Activated CD4-positive, alpha-beta T cell treated with anti-CD3 and anti-CD28 coated beads for 4 hours (primary cell): ENCODE measurements around the gene NEK1.
A peak's percentile ranks its signal among the peaks of the same experiment; 100 is the strongest.
"Not testable (repeated sequence)": the region's sequence is repeated elsewhere in the genome, so short reads cannot be mapped to it uniquely, and the experiment has no call there.

ENCODE experiments used
- DNase-seq, 2 donors: peaks; one replicate each; pipeline ENCODE4 v3.0.0-alpha.2; 2020

NEK1 gene

DNA sequence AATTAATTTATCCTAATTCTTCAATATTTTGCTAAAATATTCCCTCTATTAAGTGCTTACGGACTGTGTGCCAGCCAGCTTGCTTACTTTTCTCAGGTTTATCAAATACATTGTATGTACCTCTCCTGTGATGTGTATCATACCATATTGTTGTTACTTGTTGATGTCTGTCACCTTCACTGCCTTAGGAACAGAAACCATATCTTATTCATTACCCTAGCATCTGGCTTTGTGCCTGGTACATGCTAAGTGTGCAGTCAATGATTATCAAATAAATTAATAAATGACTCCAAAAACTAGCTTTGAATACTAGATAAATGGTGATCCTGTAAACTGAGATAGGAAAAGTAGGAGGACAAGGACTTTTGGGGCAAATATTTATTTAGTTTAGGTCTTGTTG lies 14.9 kb upstream of the NEK1 start:
- no peak for DNase-seq

DNA sequence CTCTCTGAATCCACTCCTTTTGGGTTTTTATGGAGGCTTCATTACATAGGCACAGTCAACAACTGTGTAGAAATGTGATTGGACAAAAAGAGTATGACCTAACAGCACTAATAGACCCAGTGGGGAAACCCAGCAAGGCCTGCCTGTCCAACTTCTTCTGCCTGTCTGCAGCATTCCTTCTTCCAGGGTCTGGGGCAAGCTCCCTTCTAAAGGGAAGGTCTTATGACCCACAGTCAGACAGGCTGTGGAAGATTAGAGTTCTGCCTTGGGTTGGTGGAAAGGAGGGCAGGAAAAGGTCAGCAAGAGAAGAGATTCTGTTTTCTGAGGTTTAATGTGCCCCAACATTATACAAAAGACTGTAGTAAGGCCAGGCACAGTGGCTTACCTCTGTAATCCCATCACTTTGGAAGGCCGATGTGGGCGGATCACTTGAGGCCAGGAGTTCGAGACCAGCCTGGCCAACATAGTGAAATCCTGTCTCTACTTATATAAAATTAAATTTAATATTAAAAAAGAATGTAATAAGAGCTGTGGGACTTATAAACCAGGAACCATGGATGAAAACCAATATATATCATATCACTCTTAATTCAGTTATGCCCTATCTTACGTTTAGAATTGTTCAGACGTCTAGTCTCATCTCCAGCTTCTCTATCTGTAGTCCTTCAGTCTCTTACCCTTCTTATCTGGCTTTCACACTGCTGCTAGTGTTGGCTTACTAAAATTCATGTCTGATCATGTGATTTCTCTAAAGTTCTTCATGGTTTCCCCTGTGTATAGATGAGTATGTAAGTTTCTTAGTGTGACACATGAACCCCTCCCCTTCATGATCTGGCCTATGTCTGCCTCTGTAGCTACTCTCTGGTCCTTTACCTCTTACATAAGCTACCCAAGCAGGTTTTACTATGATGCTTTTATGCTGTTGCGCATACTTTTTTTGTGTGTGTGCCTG lies 14.2 kb upstream of the NEK1 start:
- no peak for DNase-seq

DNA sequence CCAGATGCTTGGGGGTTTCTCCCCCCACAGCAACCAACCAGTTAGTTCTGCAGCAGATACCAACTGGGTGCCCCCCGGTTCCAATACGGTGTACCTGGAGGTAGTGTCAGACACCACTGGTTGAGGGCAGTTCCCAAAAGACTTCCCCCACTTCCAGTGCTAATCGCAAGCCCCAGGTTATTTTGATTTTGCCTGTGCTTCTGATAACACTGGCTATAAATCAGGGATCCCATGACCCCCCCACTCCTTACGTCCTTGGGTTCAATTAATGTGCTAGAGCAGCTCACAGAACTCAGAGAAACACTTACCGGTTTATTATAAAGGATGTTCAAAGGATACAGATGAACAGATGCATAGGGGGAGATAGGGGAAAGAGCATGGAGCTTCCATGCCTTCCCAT lies 13.5 kb upstream of the NEK1 start:
- DNase-seq, result no peak

DNA sequence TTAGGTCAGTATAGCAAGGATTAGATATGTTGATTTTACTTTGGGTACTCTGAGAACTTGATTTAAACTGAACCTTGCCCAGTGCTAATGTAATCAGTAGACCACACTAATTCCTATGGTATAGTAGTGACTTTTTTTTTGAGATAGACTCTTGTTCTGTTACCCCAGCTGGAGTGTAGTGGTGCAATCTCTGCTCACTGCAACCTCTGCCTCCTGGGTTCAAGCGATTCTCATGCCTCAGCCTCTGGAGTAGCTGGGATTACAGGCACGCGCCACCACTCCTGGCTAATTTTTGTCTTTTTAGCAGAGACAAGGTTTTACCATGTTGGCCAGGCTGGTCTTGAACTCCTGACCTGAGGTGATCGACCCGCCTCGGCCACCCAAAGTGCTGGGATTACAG lies 11.6 kb upstream of the NEK1 start:
- DNase-seq, result not testable (repeated sequence)

DNA sequence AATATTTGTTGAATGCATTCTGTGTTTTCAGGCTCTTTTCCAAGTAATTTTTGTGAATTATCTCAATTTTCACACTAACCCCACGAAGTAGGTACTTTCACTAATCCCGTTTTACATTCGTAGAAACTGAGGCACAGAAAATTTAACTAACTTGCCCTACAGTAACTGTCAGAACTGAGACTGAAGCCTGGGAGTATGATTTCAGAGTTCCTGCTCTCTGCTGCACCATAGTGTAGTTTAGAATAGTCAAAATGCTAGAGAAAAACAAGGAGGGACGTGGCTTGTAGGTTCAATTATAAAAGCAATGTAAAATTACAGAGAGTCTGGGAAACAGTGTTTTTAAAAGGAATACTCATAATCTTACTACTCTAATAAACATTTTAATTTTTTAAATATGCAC lies 10.2 kb upstream of the NEK1 start:
- no peak for DNase-seq

DNA sequence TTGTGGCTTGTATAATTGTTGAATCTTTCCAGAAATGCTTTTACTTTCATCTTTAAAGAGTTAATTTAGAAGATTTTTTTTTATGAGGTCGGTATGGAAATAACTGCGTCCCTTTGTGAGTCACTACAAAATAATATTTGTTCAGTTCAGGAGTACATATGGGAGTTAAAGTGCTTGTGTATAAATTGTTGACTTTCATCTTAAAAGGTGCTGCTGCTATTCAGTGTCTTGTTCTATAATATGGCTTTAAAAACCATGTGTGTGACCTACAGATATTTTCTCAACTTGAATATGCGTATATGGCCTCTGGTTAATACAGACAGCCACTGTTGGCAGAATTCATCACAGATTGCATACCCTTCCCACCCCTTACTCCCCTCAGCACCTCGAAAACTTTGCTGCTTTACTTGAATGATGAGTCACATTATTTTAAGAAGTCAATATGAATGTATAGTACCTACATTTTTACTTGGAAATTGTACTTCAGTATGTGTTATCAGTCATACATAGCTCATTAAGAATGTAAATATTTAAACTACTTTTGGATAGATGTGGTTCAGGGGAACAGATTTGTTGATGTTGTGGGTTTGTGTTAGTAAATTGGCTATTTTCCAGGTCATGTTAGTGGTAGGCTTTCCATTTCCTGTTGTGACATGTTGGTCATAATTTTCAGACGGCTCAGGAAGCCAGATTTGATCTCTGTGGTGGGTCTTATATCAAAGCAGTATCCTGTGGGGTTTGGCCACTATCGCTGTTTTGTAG lies 9.5 kb upstream of the NEK1 start:
- peak; percentile 27 to 31 for DNase-seq

DNA sequence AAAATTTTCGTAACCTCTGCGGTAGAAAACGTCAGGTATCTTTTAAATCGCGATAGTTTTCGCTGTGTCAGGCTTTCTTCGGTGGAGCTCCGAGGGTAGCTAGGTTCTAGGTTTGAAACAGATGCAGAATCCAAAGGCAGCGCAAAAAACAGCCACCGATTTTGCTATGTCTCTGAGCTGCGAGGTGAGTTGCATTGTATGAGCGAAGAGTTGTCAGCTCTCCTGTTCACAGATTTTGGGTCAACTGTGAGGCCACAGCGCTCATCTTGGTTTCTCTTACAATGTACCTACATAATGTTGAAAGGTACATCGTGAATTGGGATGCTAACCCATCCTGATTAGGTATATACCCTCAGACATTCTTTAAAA lies 8.5 kb upstream of the NEK1 start:
- DNase-seq, result no peak

DNA sequence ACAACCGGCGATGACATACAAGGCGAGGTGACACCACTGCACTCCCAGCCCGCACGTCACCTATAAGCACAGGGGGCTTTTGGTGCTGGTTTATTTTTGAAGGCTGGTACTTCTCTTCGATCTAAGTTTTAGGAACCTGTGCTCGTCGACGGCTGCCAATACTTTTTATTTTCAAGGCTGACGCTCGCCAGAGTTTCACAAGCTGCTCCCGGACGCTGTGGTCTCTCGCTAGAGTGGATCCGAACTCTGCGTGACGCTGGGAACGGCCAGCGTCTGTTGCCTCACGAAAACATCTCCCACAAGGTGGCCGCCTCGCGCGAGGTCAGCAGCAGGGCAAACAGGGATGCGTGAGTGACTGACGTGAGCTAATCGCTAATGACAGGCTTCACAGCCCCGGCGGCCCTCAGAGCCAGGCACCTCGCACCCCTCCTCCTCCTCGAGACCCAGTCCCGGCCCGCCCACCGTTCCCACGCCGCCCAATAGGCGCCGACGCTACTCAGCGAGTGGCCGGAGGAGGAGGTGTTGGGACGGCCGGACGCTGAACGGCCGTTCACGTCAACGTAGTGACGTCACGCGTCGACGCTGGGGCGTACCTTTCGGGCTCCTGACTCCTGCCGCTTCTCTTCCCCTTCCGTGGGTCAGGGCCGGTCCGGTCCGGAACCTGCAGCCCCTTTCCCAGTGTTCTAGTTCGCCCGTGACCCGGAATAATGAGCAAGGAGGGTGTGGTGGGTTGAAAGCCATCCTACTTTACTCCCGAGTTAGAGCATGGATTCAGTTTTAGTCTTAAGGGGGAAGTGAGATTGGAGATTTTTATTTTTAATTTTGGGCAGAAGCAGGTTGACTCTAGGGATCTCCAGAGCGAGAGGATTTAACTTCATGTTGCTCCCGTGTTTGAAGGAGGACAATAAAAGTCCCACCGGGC lies 7.8 kb upstream of the NEK1 start, which contains the start of gene CLCN3:
TSS of gene CLCN3 (plus strand) at position 621 of the 922 bp plus-strand sequence. CDS start 15,351 bp downstream, outside the sequence.
- peak; percentile 80 to 84 for DNase-seq

DNA sequence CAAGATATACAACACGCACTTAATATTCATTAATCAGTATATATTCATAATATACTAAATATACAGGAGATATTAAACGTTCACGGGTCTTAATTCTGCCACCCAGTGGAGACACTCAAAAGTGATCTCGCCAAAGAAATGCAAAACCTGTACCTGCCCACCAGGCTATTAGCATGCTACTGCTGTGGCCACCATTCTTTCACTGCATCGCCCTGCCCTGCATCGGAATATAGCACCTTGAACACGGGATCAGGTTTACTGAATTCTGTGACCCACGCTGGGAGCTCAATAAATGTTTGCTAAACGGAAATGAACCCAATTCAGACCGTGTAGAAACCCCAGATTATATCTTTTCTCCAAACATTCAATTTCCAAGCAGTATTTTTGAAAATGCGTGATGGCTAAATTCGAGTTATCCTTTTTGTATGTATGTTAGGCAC lies 7.2 kb upstream of the NEK1 start:
- DNase-seq, result peak; percentile 42 to 51

DNA sequence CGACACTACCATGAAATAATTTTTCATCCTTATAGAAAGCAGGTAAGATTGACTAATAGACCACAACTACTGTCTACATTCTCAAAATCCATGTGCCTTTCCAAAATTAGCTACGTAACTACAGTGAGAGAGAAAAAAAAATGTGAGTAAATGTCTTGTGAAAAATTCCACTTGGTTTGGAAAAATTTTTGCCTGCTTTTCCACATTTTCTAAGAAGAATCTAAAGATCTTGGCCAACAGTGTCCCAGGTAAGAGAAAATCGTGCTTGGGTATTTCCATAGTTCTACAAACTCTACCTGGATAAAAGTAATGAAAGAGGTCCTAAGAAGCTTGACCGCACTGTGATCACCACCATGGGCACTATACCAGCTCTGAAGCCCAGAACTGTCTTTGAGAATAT lies 6.6 kb upstream of the NEK1 start:
- no peak for DNase-seq

DNA sequence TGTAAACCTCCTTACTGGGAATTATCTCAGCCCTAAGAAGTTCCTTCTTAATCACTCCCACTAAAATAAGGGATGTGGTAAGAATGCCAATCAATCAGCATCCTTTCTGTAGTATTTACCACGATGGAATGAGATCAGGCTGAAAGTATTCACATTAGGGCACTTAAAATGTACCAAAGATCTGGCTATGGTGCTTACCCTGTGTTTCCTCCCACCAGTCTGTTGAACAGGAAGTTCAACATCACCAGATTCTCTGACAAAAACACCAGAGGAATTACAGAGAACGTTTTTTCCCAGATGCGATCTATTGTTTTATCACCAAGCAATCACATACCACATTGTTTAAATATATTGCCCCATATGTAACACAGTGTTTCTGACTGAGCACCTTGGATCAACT lies 5.9 kb upstream of the NEK1 start:
- no peak for DNase-seq

DNA sequence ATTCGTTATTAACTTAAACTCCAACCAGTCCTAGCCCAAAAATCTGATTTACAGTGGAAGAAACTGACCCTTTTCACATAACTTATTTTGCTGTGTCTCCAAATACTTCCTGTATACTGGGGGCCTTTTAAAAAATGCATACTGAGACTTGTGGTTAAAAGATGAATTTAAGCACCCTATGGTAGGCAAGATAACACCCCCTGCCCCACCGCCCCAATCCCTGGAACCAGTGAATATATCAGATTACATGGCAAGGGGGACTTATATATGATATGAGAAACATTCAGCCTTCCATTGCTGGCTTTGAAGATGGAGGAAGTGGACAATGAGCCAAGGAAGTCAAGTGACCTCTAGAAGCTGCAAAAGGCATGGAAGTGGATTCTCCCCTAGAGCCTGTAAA lies 4.9 kb upstream of the NEK1 start:
- no peak for DNase-seq

DNA sequence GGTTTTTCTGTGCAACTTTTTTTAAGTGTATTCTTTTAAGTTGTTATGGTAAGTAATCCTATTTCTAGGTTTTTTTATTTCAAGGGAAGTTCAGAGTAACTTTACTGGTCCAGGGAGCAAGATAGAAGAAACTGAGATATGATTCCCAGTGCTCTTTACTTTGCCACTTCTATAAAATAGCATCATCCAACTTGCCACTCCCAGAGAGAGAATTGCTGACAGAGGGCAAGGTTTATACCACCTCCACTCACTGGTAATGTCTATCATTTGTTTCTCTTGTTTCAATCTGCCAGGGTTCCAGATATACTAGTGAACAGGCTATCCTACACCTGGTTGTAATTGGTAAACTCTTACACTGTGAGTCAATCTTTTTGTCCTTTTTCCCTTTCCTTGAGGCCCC lies 4.5 kb upstream of the NEK1 start:
- no peak for DNase-seq

DNA sequence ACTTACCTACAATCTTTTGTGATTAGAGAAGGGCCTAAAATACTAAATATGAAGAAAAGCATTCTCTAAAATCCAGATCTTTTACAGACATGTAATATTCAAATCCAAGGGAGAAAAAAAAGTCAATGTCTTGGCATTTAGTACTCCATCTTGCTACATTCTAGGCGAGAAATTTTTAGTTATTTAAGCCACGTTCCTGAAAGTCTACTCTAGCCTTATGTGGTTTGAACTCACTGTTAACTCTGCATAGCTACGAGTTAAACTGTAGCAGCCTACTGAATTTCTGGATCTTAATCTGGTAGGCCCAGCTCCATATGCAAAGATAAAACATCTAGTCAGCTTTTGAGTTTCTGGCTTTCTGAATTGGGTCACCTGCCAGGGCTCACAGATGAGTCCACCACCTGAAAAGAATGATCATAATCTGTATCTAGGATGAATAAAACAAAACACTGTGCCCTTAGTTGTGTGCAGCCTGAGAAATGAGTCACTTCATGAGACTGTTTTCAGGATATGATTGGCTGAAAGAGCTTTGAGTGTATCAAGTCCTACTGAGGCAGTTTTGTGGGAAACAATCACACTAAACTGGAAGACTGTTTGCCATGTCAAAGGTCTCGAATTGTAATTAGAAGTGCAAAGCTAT lies 3.2 kb upstream of the NEK1 start:
- no peak for DNase-seq

DNA sequence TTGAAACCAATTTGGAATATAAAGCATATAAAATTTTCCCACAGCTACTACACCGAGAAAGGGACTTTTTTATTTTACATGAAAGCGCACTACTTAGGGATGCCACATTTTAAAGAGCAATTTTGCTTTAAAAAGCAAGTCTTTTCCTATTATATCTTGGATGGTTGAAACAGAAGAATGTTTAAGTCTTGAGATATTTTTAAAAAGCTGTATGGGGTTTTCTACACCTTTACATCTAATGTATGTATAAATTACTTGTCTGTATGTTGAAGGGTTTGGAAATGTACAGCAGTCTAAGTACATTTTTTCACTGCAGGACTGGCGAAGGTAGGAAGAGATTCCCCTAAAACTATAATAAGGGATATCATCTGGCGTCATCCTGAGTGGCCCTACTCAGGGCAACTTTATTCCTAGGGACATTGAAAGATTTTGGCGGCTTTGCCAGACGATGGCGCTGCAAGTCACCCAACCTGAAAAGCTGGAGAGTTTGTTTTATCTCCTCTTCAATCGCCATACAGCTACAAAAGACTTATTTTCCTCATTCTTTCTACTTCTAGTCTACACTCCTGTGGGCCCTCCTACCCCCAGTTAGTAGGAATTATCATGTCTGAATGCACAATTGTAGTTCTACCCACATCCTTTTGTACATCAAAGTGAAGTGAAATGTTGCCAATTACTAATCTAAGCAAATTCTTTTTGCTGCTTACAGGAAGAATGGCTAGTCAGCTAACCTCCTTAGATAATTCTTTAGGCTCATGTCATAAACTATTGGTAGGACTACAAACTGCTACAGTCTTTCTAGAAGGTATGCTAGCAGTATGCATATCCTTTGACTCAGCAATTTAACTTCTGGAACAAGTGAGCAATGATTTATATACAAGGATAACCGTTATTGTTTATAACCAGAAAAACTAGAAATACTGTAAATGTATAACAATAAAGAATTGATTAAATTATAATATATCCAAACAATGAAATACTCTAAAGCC lies 782 bp upstream of the NEK1 start:
- peak; percentile 59 to 71 for DNase-seq

DNA sequence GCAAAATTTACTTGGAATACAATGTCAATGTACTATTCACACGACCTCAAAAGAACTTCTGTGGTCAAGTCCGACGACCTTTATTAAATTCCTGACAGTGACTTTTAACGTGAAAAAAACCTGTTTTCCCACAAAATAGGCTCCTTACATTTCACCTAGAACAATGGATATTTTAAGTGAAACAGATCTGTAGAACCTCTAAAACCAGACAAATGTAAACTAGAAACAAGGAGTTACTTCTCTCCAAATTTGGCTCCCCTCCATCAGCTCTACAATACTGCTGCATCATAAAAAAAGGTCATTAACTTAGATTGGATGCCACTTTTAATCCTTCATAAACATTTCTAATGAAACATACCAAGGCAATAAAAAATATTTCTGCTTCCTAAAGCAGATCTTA lies 1.2 kb downstream of the NEK1 start:
- no peak for DNase-seq

DNA sequence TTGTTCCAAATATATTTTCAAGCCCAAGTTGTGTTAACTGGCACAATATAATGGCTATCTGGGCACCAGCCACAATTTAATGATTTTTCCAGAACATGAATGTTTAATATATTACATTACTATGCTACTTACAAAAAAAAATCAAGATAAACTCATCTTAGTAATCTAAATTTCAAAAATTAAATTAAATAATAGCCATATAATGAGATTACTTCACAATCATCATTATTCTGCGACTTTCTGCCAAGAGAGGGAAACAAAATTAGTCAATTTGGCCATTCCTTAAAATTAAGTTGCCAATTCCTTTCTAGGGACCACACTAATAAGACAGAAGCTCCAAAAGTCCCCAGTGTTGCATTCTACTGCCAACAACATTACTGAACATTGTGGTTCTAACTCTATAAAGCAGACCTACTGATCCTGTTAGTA lies 7.5 kb downstream of the NEK1 start:
- no peak for DNase-seq

DNA sequence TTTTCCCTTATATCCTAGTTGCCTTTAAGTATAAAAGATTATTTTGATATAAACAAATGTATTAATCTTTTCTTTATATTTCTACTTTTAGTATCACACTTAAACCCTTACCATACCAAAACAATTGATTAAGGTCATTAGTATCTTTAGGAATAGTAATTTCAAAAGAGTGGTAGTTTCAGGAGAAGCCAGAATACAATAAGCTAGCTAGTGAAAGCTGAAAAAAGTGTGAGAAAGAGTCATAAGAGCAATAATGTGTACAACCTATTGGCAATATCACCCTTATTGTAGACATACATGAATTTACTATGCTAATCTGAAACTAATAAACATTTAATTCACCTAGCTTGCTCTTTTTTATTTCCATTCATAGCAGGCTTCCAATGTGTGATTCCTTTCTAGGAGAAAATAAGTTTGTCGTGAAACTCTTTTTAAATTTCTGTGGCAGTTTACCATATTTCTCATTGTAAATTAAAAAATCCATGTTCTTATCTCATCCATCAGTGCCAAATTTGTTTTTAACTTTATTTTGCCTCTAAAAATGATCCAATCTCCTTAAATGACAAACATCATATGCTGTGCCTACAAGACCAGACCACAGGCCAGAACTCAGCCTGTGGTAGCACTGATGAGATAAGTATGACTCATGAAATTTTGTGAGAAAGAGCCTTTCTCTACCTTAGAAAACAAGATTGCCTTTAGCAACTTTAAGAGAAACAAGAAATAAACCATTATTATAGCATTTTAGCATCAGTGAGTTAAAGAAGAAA lies 8.1 kb downstream of the NEK1 start:
- DNase-seq, result no peak

DNA sequence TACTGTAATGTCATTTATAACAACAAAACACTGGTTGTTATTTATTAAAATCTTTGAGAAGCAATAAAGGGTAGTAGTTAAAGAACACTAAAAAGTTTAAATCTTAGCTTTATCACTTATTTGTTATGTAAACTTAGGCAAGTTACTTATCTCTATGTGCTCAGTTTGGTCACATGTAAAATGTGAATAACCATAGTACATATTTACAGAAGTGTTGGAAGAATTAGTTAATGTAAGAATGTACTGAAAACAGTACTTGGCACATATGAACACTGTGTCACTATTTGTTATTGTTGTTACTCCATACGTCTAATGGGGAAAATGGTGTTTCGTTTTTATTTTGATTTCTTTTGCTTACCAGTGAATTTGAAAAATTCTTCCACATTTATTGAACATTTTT lies 9.1 kb downstream of the NEK1 start:
- no peak for DNase-seq
